ENCODE measurements around the gene RBM28.

- TF ChIP-seq ZBTB21 (tag by site-specific recombination; IDR thresholded peaks at IDR 0.05) (no peak), ZNF155 (tag by site-specific recombination; IDR thresholded peaks at IDR 0.05) (no peak), ZNF580 (tag by site-specific recombination; IDR thresholded peaks at IDR 0.05) (no peak), CTCF (tag by site-specific recombination; IDR thresholded peaks at IDR 0.05) (no peak), ZNF707 (tag by site-specific recombination; IDR thresholded peaks at IDR 0.05) (no peak), ZNF121 (tag by site-specific recombination; IDR thresholded peaks at IDR 0.05) (no peak)
Observed at GRCh38 chr7:128335730-128336129, 8.0 kb downstream of the RBM28 start.

Data from HEK293 (cell line).